Measurements from ENCODE around the gene CAPN5. TPM values are rescaled to one million over a fixed set of nuclear protein-coding genes. Genes with fewer than 3 reads are reported as not detected.

Gene CAPN5
- total RNA-seq, 2 experiments from 2014 or later: 0.88 to 1.1 TPM

DNA sequence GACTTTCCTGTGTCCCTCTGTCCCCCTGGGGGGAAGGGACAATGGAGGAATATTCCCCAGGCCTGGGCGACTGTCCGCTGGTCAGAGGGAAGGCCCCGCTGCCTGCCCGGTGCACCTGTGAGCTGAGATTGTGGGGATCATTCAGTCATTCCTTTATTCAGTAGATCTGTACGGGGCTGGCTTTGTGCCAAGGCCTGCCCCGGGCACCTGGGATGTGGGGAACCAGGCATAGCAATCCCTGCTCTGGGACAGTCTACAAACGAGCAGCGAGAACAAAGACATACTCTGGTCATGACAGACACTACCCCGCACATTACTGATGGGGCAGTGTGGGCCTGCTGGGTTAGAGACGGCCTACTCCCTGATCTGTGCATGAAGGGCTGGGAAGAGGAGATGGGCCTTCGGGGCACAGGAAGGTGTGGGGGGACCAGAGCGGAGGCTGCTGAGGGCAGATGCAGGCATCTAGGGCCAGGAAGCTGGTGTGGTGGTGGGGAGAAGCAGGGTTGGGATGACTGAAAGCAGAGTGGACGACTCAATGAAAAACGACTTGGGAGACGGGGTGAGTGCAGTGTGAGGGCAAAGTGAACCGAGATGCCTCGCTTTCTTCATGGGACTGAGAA is 59.5 kb downstream of the CAPN5 start:
- POLR2A ChIA-PET: no interaction called here
- Mint-ChIP-seq H3K4me3 (no peak overlapping the region), H3K27ac (no peak overlapping the region), H3K9me3 (no peaks in the 10 kb centered on the region), H3K36me3 (no peaks in the 10 kb centered on the region), H3K27me3 (peaks cover 2% of the 10 kb centered on the region), H3K4me1 (ENCODE audit: low read depth) (peaks cover 5% of the 10 kb centered on the region)
- CTCF ChIA-PET: interaction anchor here (0.7 to 5.8 kb wide), 26 partner anchors 10 to 567 kb away, joined by 3 to 149 read pairs (median 6); no protein-coding TSS in a partner anchor
- intact Hi-C loops (cut with micrococcal nuclease): loop anchor here (2.0 kb wide), 1 partner anchor 423 kb away; no protein-coding TSS in a partner anchor
- no peak for DNase-seq

DNA sequence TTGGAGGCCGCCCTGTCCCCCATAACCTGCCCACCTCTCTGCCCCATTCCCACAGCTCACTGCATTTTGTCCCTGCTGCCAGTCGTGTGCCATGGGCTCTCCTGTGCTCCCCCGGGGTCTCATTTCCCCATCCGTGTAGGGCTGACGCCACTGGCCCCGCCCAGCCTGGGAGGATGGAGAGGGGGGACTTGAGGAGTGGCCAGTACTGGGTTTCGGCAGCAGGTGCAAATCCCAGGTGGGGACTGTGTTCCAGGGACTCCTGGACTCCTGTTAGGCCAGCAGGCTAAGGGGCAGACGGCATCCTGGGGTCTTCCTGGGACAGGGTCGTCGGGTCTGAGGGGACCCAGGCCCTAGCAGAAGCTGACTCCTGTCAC is 60.1 kb downstream of the CAPN5 start:
- peaks cover 5% of the 10 kb centered on the region for H3K4me1 Mint-ChIP-seq (ENCODE audit: low read depth)
- intact Hi-C loops (cut with micrococcal nuclease): loop anchor here (1.0 to 2.0 kb wide), 2 partner anchors 61 to 422 kb away; no protein-coding TSS in a partner anchor
- H3K27me3 Mint-ChIP-seq: peaks cover 2% of the 10 kb centered on the region
- H3K27ac Mint-ChIP-seq: no peak overlapping the region
- no peaks in the 10 kb centered on the region for H3K9me3 Mint-ChIP-seq
- no peak for DNase-seq
- ChIA-PET CTCF (interaction anchor here (0.5 to 5.8 kb wide), 48 partner anchors 10 to 566 kb away, joined by 3 to 149 read pairs (median 4); no protein-coding TSS in a partner anchor), POLR2A (interaction anchor here (0.9 kb wide), 1 partner anchor 60 kb away, joined by 4 read pairs; no protein-coding TSS in a partner anchor)
- peak overlapping the region; percentile 8 for H3K4me3 Mint-ChIP-seq
- no peaks in the 10 kb centered on the region for H3K36me3 Mint-ChIP-seq

DNA sequence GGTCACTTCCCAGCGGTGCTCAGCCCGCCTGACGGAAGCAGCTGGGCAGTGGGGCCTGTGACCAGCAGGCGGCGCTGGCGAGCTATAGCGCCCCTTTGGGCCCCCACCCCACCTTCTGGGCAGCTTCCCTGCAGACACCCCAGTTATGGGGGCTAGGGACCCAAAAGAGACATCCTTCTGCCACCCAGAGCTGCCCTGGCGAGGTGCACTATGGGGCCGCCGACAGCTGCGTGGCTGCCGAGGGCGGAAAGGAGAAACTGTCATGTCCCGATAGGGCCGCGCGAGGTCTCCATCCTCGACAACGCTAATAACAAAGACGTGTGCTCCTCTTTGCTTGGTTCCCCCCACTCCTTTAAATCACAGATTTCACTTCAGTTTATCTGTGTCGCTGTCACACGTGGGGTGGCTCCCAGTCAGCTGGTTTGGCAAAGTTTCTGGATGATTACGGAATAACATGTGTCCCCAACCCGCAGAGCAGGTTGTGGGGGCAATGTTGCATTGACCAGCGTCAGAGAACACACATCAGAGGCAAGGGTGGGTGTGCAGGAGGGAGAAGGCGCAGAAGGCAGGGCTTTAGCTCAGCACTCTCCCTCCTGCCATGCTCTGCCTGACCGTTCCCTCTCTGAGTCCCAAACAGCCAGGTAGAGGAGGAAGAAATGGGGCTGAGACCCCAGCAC is 60.6 kb downstream of the CAPN5 start:
- CTCF ChIA-PET: interaction anchor here (0.5 to 5.8 kb wide), 49 partner anchors 9 to 566 kb away, joined by 3 to 149 read pairs (median 4); no protein-coding TSS in a partner anchor
- H3K4me3 Mint-ChIP-seq: peak overlapping the region; percentile 29
- H3K27ac Mint-ChIP-seq: no peak overlapping the region
- peaks cover 5% of the 10 kb centered on the region for H3K4me1 Mint-ChIP-seq (ENCODE audit: low read depth)
- H3K36me3 Mint-ChIP-seq: no peaks in the 10 kb centered on the region
- H3K9me3 Mint-ChIP-seq: no peaks in the 10 kb centered on the region
- peaks cover 2% of the 10 kb centered on the region for H3K27me3 Mint-ChIP-seq
- intact Hi-C loops (cut with micrococcal nuclease): loop anchor here (1.0 to 2.0 kb wide), 2 partner anchors 61 to 421 kb away; no protein-coding TSS in a partner anchor
- DNase-seq: peak; percentile 67
- POLR2A ChIA-PET: interaction anchor here (0.9 kb wide), 1 partner anchor 59 kb away, joined by 4 read pairs; no protein-coding TSS in a partner anchor

DNA sequence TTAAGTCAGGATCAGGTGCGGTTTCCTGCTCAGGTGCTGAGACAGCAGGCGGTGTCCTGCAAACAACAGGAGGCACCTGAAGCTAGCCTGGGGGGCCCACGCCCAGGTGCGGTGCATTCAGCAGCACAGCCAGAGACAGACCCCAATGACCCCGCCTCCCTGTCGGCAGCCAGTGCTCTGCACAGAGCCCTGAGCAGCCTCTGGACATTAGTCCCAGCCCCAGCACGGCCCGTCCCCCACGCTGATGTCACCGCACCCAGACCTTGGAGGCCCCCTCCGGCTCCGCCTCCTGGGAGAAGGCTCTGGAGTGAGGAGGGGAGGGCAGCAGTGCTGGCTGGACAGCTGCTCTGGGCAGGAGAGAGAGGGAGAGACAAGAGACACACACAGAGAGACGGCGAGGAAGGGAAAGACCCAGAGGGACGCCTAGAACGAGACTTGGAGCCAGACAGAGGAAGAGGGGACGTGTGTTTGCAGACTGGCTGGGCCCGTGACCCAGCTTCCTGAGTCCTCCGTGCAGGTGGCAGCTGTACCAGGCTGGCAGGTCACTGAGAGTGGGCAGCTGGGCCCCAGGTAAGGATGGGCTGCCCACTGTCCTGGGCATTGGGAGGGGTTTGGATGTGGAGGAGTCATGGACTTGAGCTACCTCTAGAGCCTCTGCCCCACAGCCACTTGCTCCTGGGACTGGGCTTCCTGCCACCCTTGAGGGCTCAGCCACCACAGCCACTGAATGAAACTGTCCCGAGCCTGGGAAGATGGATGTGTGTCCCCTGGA is 61.3 kb downstream of the CAPN5 start, which contains the start of gene MYO7A:
TSS of gene MYO7A (plus strand) at position 327 of the 772 bp plus-strand sequence. CDS start 2,389 bp downstream, outside the sequence.
- POLR2A ChIA-PET: no interaction called here
- CTCF ChIA-PET: interaction anchor here (0.9 to 5.8 kb wide), 33 partner anchors 8 to 421 kb away, joined by 3 to 149 read pairs (median 5); no protein-coding TSS in a partner anchor
- Mint-ChIP-seq H3K4me1 (ENCODE audit: low read depth) (peaks cover 5% of the 10 kb centered on the region), H3K27ac (no peak within 1 kb of the TSS), H3K4me3 (peak within 1 kb of the TSS; percentile 29), H3K36me3 (no peaks in the 10 kb centered on the region), H3K9me3 (no peaks in the 10 kb centered on the region), H3K27me3 (peaks cover 2% of the 10 kb centered on the region)
- DNase-seq: no peak
- intact Hi-C loops (cut with micrococcal nuclease): loop anchor here (1.0 to 2.0 kb wide), 2 partner anchors 60 to 421 kb away; no protein-coding TSS in a partner anchor

DNA sequence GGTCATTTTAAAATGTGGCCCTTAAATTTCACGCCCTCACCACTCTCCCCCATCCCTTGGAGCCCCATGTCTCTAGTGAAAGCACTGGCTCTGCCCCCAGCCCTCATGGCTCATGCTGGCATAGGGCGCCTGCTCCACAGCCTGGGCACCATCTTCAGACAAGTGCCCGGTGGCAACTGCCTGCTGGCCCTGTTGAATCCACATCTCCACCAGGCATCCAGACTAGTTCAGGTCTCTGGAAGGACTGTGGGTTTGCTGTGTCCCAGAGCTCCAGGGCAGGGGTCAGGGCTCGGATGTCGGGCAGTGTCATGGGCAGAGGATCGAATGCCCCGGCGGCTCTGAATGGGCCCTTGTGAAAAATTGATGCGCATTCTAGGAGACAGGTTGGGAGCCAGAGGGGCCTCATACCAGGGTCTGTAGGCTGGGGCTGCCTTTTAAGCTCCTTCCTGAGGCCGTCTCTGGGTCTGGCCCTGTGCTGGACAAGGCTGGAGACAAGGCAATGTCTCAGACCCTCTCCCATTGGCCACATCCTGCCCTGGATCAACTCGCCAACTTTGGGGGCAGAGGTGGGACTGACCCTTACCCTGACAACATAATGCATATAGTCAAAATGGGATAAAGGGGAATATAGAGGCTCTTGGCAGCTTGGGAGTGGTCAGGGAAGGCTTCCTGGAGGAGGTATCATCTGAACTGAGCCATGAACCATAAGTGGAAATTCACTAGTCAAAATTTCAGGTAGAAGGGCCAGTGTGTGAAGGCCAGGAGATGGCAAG is 62.5 kb downstream of the CAPN5 start:
- Mint-ChIP-seq H3K27me3 (peaks cover 2% of the 10 kb centered on the region), H3K9me3 (no peaks in the 10 kb centered on the region), H3K27ac (no peak overlapping the region), H3K4me1 (ENCODE audit: low read depth) (peaks cover 5% of the 10 kb centered on the region), H3K36me3 (no peaks in the 10 kb centered on the region), H3K4me3 (no peak overlapping the region)
- intact Hi-C loops (cut with micrococcal nuclease): no loop called here
- no peak for DNase-seq
- CTCF ChIA-PET: interaction anchor here (0.6 to 5.8 kb wide), 5 partner anchors 38 to 488 kb away, joined by 3 to 149 read pairs (median 12); no protein-coding TSS in a partner anchor
- POLR2A ChIA-PET: no interaction called here

DNA sequence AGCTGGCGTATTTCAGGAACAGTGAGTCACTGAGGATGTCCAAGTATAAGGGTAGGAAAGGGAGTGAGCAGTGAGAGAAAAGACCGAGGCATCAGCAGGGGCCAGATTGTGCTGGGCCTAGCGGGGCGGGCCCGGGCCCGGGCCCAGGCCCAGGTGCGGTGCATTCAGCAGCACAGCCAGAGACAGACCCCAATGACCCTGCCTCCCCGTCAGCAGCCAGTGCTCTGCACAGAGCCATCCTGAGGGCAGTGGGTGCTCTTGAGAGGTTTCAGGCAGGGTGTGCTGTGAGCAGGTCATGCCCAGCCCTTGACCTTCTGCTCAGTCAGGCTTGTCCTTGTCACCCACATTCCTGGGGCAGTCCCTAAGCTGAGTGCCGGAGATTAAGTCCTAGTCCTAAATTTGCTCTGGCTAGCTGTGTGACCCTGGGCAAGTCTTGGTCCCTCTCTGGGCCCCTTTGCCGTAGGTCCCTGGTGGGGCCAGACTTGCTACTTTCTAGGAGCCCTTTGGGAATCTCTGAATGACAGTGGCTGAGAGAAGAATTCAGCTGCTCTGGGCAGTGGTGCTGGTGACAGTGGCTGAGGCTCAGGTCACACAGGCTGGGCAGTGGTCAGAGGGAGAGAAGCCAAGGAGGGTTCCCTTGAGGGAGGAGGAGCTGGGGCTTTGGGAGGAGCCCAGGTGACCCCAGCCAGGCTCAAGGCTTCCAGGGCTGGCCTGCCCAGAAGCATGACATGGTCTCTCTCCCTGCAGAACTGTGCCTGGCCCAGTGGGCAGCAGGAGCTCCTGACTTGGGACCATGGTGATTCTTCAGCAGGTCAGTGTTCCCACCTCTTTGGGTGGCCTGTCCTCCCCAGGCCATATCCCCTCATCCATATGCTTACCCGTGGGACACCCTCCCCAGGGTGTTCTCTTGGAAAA is 63.3 kb downstream of the CAPN5 start:
- no peaks in the 10 kb centered on the region for H3K9me3 Mint-ChIP-seq
- H3K36me3 Mint-ChIP-seq: no peaks in the 10 kb centered on the region
- no peak overlapping the region for H3K4me3 Mint-ChIP-seq
- H3K27me3 Mint-ChIP-seq: peaks cover 2% of the 10 kb centered on the region
- ChIA-PET POLR2A (no interaction called here), CTCF (interaction anchor here (0.6 to 5.8 kb wide), 6 partner anchors 35 to 487 kb away, joined by 3 to 149 read pairs (median 3); no protein-coding TSS in a partner anchor)
- no peak overlapping the region for H3K27ac Mint-ChIP-seq
- DNase-seq: no peak
- intact Hi-C loops (cut with micrococcal nuclease): no loop called here
- H3K4me1 Mint-ChIP-seq (ENCODE audit: low read depth): peaks cover 5% of the 10 kb centered on the region

DNA sequence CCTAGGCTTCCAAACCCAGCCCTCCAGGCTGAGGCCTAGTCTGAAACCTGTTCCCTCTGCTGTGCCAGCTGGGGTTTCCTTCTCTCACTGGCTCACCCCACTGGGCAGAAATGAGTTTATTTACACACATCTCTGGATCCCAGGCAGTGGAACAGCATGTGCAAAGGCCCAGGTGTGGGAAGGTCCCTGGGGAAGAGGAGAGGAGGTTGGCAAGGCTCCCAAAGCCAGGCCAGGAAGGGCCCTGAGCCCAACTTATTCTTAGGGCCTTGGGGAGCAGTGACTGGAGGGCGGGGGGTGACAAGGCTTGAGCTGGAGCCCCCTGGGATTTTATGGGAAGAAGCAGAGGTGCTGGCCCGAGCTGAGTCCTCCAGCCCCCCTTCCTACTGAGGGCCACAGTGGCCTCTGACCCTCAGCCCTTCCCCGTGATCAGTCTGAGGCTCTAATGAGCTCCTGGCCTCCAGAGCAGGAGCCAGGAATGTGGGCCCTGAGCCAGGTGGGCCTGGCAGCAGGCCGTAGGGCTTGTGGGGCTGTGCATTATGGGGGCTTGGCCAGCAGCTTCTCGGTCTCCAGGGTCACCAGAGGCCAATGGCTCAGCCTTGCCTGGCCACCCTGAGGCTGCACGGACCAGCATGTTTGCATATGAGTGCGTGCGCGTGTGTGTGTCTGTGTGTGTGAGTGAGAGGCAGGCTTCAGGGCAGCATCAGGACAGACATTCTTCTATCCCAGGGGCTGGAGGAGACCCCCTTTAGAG is 64.2 kb downstream of the CAPN5 start:
- DNase-seq: no peak
- CTCF ChIA-PET: interaction anchor here (0.8 to 5.8 kb wide), 4 partner anchors 35 to 417 kb away, joined by 3 to 149 read pairs (median 4); no protein-coding TSS in a partner anchor
- no peaks in the 10 kb centered on the region for H3K36me3 Mint-ChIP-seq
- intact Hi-C loops (cut with micrococcal nuclease): no loop called here
- no peaks in the 10 kb centered on the region for H3K9me3 Mint-ChIP-seq
- POLR2A ChIA-PET: no interaction called here
- no peak overlapping the region for H3K27ac Mint-ChIP-seq
- peaks cover 5% of the 10 kb centered on the region for H3K4me1 Mint-ChIP-seq (ENCODE audit: low read depth)
- peaks cover 2% of the 10 kb centered on the region for H3K27me3 Mint-ChIP-seq
- H3K4me3 Mint-ChIP-seq: no peak overlapping the region

DNA sequence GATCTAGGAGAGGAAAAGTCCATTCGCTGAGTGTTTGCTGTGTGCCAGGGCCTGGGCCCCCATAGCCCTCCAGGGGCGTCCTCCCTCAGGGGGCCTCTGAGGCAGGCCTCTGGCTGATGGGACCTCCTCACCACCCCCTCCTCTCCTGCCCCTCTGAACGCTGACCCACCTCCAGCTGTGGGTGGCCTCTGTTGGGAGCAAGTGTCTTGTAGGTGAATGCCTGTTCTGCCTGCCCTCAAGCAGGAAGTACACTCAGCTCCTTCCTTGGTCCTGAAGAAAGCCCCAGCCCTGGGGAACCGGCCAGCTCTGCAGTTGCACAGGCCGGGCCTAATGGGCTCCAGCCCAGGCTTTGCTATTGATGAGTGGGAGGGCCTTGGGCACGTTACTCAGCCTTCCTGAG is 64.8 kb downstream of the CAPN5 start:
- Mint-ChIP-seq H3K9me3 (no peaks in the 10 kb centered on the region), H3K27me3 (peaks cover 2% of the 10 kb centered on the region), H3K4me1 (ENCODE audit: low read depth) (peaks cover 5% of the 10 kb centered on the region), H3K27ac (no peak overlapping the region), H3K36me3 (no peaks in the 10 kb centered on the region), H3K4me3 (no peak overlapping the region)
- intact Hi-C loops (cut with micrococcal nuclease): no loop called here
- ChIA-PET POLR2A (no interaction called here), CTCF (interaction anchor here (1.3 kb wide), 1 partner anchor 40 kb away, joined by 5 read pairs; no protein-coding TSS in a partner anchor)
- DNase-seq: no peak

DNA sequence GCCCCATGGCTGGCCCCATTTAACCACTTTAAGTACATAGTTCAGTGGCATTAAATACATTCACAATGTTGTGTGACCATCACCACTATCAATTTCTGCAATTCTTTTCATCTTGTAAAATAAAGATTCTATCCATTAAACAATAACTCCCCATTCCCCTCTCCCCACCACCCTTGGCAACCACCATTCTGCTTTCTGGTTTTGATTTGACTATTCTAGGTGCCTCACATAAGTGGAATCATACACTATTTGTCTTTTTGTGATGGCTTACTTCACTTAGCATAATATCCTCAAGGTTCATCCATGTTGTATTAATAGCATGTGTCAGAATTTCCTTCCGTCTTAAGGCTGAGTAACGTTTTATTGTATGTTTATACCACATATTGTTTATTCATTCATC is 68.3 kb downstream of the CAPN5 start:
- ChIA-PET POLR2A (no interaction called here), CTCF (no interaction called here)
- peaks cover 14% of the 10 kb centered on the region for H3K27me3 Mint-ChIP-seq
- H3K4me3 Mint-ChIP-seq: no peak overlapping the region
- H3K9me3 Mint-ChIP-seq: no peaks in the 10 kb centered on the region
- no peak overlapping the region for H3K27ac Mint-ChIP-seq
- no peak for DNase-seq
- no peaks in the 10 kb centered on the region for H3K36me3 Mint-ChIP-seq
- intact Hi-C loops (cut with micrococcal nuclease): no loop called here
- no peaks in the 10 kb centered on the region for H3K4me1 Mint-ChIP-seq (ENCODE audit: low read depth)

DNA sequence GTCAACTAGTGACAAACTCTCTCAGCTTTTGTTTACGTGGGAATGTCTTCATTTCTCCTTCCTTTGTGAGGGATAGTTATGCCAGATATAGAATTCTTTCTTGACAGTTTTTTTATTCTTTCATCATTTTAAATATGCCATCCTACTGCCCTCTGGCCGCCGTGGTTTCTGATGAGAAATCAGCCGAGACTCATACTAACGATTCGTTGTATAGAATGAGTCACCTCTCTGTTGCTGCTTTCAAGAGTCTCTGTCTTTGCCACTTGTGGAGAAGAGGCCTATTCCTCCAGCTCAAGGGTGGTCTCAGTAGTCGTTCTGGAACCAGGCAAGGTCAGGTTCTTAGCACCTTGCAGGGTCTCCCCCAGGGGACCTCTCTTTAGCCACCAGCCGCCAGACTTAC is 69.3 kb downstream of the CAPN5 start:
- peak; percentile 45 for DNase-seq
- no peak overlapping the region for H3K27ac Mint-ChIP-seq
- intact Hi-C loops (cut with micrococcal nuclease): no loop called here
- ChIA-PET CTCF (interaction anchor here (1.7 kb wide), 1 partner anchor 8 kb away, joined by 9 read pairs; the partner anchor contains the start of gene MYO7A), POLR2A (no interaction called here)
- no peak overlapping the region for H3K4me3 Mint-ChIP-seq
- H3K36me3 Mint-ChIP-seq: no peaks in the 10 kb centered on the region
- peaks cover 14% of the 10 kb centered on the region for H3K27me3 Mint-ChIP-seq
- H3K4me1 Mint-ChIP-seq (ENCODE audit: low read depth): no peaks in the 10 kb centered on the region
- no peaks in the 10 kb centered on the region for H3K9me3 Mint-ChIP-seq
